IPS-18a (cell line): ENCODE measurements around the gene ITPKB.

Experiments
- H3K27ac ChIP-seq: one replicate; pipeline ENCODE4 v1.5.1; 2013; ENCODE audit warnings: low read length
- H3K27me3 ChIP-seq: one replicate; pipeline ENCODE4 v1.6.1; 2013; ENCODE audit warnings: mild to moderate bottlenecking, low read length; ENCODE audit not compliant: control insufficient read depth, insufficient read depth
- H3K36me3 ChIP-seq: one replicate; pipeline ENCODE4 v1.6.1; 2013; ENCODE audit warnings: low read depth, low read length; ENCODE audit not compliant: control insufficient read depth
- H3K4me1 ChIP-seq: one replicate; pipeline ENCODE4 v1.6.1; 2013; ENCODE audit warnings: low read depth, low read length; ENCODE audit not compliant: control insufficient read depth
- H3K4me3 ChIP-seq: one replicate; pipeline ENCODE4 v1.5.1; 2013; ENCODE audit warnings: low read length
- H3K9ac ChIP-seq: one replicate; pipeline ENCODE4 v1.6.1; 2013; ENCODE audit warnings: mild to moderate bottlenecking, low read length, moderate library complexity
- H3K9me3 ChIP-seq: one replicate; pipeline ENCODE4 v1.6.1; 2013; ENCODE audit warnings: low read depth, low read length; ENCODE audit not compliant: control insufficient read depth

ITPKB gene

DNA sequence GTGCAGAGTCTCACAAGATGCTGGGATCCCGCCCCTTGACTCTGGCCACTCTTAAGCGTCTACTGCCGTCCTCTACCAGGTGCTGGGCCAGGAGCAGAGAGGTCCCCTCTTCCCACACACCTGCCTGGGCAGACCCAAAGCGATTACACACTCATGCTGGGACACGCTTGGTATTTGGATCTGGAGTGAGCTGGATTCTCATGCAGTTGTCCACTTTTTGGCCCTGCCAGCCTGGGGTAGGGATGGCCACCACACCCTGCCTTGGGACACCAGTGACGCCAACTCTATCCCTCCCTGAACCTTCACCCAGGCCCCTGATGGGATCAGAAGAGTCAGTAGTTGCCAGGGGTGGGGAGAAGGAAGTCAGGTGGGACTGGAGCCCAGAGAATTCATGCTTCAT lies 28.6 kb downstream of the ITPKB start:
- H3K27ac ChIP-seq, result no peak overlapping the region
- H3K4me3 ChIP-seq, result no peak overlapping the region
- H3K9me3 ChIP-seq, result no peaks in the 10 kb centered on the region
- H3K27me3 ChIP-seq, result no peaks in the 10 kb centered on the region
- H3K36me3 ChIP-seq, result no peaks in the 10 kb centered on the region
- H3K4me1 ChIP-seq, result no peaks in the 10 kb centered on the region
- H3K9ac ChIP-seq, result no peak overlapping the region

DNA sequence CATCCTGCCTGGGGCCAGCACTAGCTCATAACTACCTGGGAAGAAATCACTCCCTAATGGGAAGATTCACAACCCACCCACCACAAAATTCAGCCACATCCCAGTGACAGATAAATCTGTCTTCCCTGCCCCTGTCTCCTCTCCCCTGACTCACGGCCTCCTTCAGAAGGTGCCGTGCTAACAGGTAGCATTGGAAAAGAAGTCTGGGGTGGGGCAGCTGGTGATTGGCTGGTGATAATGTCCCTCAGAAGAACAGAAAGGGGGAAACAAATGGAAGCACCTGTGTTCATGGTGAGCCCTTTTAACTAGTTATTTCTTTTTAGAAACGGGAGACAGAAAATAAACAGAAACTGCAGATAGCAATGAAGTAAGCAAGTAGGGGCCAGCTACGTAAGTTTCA lies 29.1 kb downstream of the ITPKB start:
- H3K27ac ChIP-seq, result no peak overlapping the region
- H3K9ac ChIP-seq, result no peak overlapping the region
- no peak overlapping the region for H3K4me3 ChIP-seq
- no peaks in the 10 kb centered on the region for H3K36me3 ChIP-seq
- H3K4me1 ChIP-seq, result no peaks in the 10 kb centered on the region
- H3K9me3 ChIP-seq, result no peaks in the 10 kb centered on the region
- no peaks in the 10 kb centered on the region for H3K27me3 ChIP-seq

GRCh38 chr1:226708967-226709396 lies 30.1 kb downstream of the ITPKB start:
- Histone ChIP-seq H3K9ac (no peak overlapping the region), H3K27me3 (no peaks in the 10 kb centered on the region), H3K4me1 (no peaks in the 10 kb centered on the region), H3K4me3 (no peak overlapping the region), H3K36me3 (no peaks in the 10 kb centered on the region), H3K27ac (no peak overlapping the region), H3K9me3 (no peaks in the 10 kb centered on the region)

DNA sequence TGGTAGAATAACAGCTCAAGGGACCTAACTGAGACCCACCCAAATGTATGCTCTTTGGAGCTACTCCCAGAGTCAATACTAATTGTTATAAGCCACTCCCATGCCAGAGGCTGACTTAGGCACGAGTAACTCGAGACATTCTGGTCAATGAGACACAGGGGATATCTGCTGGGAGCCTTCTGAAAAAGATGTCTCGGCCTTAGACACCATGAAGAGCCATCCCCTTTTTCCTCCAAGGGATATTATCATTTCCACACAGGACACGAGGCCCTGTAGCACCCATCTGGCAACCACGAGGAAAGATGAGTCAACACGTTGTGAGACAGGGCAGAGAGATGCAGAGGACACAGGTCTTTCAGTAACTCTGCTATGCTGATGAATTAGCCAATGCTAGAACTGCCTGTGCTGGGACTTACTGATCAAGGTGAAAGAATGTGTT lies 30.7 kb downstream of the ITPKB start:
- Histone ChIP-seq H3K4me3 (no peak overlapping the region), H3K27me3 (no peaks in the 10 kb centered on the region), H3K9me3 (no peaks in the 10 kb centered on the region), H3K9ac (no peak overlapping the region), H3K27ac (no peak overlapping the region), H3K36me3 (no peaks in the 10 kb centered on the region), H3K4me1 (no peaks in the 10 kb centered on the region)

DNA sequence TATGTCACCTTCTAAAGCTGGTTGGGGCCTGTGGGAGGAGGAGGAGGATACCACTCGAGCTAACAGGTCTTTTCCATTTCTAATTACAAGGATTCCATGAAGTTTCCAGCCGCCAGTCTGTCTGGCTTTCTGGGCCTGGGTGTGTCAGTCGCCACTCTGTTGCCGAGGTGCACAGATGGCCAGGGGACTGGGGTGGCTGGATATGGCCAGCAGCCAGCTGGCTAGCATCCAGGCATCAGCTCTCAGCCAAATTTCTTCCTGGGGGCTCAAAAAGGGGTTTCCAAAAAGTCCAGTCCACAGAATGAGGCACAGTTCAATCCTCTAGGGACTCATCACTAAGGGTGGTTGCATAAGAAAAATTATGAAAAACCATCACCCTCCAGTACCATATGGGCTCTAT lies 32.4 kb downstream of the ITPKB start:
- no peak overlapping the region for H3K27ac ChIP-seq
- no peak overlapping the region for H3K4me3 ChIP-seq
- H3K9me3 ChIP-seq, result no peaks in the 10 kb centered on the region
- no peak overlapping the region for H3K9ac ChIP-seq
- H3K4me1 ChIP-seq, result peaks cover 5% of the 10 kb centered on the region
- no peaks in the 10 kb centered on the region for H3K36me3 ChIP-seq
- no peaks in the 10 kb centered on the region for H3K27me3 ChIP-seq

DNA sequence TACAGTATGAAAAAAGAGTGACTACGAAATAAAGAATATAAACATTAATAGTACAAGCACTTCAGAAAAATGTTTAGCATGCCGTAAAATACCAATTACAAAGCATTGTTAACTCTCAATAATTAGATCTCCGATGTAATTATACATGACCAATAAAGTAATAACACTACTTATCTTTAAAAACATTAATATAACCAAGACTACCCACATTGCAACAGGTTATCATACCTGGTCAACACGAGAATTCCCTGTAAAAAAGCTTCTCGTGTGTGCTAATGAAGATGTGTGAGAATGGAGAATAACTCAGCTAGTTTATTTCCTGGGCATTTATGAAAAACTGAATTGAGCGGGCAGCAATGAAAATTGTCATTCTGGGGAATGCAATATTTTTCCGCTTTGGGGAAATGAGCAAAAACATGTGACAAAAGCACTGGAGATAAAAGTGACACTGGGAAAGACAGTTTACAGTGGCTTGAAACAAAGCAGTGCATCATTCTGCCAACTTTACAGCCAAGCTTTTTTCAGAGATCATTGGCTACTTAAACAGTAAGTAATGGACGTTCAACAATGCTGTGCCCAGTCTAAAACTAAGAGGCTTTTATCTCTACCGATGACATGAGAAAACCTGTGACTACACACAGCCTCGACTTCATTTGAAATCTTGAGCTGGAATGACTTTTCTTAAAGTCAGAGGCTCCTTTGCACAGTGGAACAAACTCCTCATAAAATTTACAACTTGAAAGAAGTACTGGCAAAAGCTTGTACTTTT lies 34.7 kb downstream of the ITPKB start:
- peak overlapping the region; percentile 45 for H3K4me3 ChIP-seq
- no peak overlapping the region for H3K27ac ChIP-seq
- peaks cover 5% of the 10 kb centered on the region for H3K4me1 ChIP-seq
- H3K27me3 ChIP-seq, result no peaks in the 10 kb centered on the region
- no peaks in the 10 kb centered on the region for H3K36me3 ChIP-seq
- no peaks in the 10 kb centered on the region for H3K9me3 ChIP-seq
- no peak overlapping the region for H3K9ac ChIP-seq

GRCh38 chr1:226702957-226703831 lies 35.9 kb downstream of the ITPKB start:
- Histone ChIP-seq H3K36me3 (no peaks in the 10 kb centered on the region), H3K4me3 (peak overlapping the region; percentile 45), H3K27ac (no peak overlapping the region), H3K4me1 (peaks cover 5% of the 10 kb centered on the region), H3K9ac (peak overlapping the region; percentile 46), H3K27me3 (no peaks in the 10 kb centered on the region), H3K9me3 (no peaks in the 10 kb centered on the region)

- no peak overlapping the region for H3K27ac ChIP-seq
- H3K36me3 ChIP-seq, result no peaks in the 10 kb centered on the region
- peak overlapping the region; percentile 46 for H3K9ac ChIP-seq
- peaks cover 5% of the 10 kb centered on the region for H3K4me1 ChIP-seq
- H3K9me3 ChIP-seq, result no peaks in the 10 kb centered on the region
- H3K4me3 ChIP-seq, result peak overlapping the region; percentile 45
- no peaks in the 10 kb centered on the region for H3K27me3 ChIP-seq
Measured at GRCh38 chr1:226702318-226702956, 36.6 kb downstream of the ITPKB start.

DNA sequence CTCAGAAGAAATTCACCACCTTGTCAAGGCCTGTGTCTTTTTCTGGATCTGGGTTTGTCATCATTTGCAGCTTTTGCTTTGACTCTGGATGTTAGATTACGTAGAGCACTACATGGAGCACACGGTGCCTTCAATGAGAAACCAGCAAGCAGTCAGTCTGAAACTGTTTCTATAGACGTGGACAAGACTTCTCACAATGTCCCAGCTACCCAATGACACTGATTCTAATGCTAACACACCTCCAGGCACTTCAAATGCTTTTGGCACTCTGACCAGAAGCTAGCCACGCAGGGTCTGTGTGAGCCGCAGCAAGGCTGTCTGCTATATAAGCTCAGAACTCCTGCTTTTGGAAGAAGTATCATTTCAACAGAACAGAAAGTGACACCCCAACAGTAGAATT lies 38.2 kb downstream of the ITPKB start:
- Histone ChIP-seq H3K36me3 (no peaks in the 10 kb centered on the region), H3K4me1 (peaks cover 5% of the 10 kb centered on the region), H3K27me3 (no peaks in the 10 kb centered on the region)

DNA sequence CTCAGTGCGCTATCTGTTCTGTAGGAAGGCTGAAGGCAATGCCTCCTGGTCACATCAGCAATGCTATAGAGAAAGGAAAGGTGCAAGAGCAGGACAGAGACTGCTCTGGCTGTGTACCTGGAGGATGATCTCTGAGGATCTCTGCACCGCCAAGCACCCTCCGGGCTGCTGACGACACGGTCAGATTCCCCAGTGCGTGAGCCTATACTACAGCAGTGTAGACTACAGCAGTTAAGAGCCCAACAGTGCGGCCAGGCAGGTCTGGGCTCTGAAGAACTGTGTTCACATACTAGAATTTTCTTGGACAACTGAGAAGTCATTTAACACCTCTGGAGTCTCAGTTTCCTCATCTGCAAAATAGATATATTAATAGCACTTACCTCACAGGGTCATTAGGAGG lies 39.9 kb downstream of the ITPKB start:
- no peaks in the 10 kb centered on the region for H3K27me3 ChIP-seq
- H3K9me3 ChIP-seq, result no peaks in the 10 kb centered on the region
- no peaks in the 10 kb centered on the region for H3K36me3 ChIP-seq
- H3K27ac ChIP-seq, result no peak overlapping the region
- no peak overlapping the region for H3K9ac ChIP-seq
- H3K4me3 ChIP-seq, result no peak overlapping the region
- peaks cover 5% of the 10 kb centered on the region for H3K4me1 ChIP-seq

More for the DNA sequence above, 38.2 kb downstream of the ITPKB start:
- H3K4me3 ChIP-seq, result no peak overlapping the region
- H3K27ac ChIP-seq, result no peak overlapping the region
- no peak overlapping the region for H3K9ac ChIP-seq
- H3K9me3 ChIP-seq, result no peaks in the 10 kb centered on the region

- Histone ChIP-seq H3K9me3 (no peaks in the 10 kb centered on the region), H3K9ac (no peak overlapping the region), H3K4me1 (peaks cover 5% of the 10 kb centered on the region), H3K4me3 (no peak overlapping the region), H3K27me3 (no peaks in the 10 kb centered on the region), H3K27ac (no peak overlapping the region), H3K36me3 (no peaks in the 10 kb centered on the region)
Measured at GRCh38 chr1:226698659-226699058, 40.4 kb downstream of the ITPKB start.
